ENCODE measurements around the gene MYO9B.
"Not testable (repeated sequence)": the region's sequence is repeated elsewhere in the genome, so short reads cannot be mapped to it uniquely, and the experiment has no call there.

MYO9B gene

DNA sequence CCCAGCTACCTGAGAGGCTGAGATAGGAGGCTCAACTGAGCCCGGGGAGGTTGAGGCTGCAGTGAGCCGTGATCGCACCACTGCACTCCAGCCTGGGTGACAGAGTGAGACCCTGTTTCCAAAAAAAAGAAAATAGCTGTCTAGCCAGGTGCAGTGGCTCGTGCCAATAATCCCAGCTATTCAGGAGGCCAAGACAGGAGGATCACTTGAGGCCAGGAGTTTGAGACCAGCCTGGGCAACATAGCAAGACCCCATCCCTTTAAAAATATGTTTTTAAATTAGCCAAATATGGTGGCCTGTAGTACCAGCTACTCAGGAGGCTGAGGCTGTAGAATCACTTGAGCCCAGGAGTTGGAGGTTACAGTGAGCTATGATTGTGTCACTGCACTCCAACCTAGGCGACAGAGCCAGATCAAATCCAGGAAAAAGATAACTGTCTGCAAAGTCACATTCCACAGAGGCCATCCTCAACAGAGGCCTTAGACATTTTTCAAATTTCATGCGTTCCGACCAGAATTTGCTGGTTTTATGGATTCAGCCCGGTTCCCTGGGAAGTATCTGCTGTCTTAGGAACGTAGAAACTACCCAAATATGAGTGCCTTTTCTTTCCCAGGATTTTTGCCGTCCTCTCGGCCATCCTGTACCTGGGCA lies 80.8 kb downstream of the MYO9B start:
- intact Hi-C loops (cut with DNase I): no loop called here
- DNase-seq: no peak

DNA sequence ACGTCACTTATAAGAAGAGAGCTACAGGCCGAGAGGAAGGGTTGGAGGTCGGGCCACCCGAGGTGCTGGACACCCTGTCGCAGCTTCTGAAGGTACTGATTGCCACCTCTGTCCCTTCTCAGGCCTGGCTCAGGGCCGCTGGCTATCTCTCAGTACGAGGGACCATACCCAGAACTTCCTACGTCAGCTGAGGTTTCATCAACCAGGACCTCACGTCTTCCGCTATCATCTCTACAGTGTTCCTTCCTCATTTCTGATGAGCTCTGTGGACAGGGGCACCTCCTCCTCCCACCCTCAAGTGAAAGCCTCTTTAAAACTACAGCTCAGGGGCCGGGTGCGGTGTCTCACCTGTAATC lies 81.3 kb downstream of the MYO9B start:
- peak in 17 of 42 donors; percentile 12 to 55 (median 26) for DNase-seq
- intact Hi-C loops (cut with DNase I): no loop called here

GRCh38 chr19:17158584-17158983 lies 83.0 kb downstream of the MYO9B start:
- intact Hi-C loops (cut with DNase I): no loop called here
- DNase-seq: no peak

- intact Hi-C loops (cut with DNase I): no loop called here
- DNase-seq: no peak
These were observed 84.2 kb downstream of the MYO9B start for GRCh38 chr19:17159466-17160393.

DNA sequence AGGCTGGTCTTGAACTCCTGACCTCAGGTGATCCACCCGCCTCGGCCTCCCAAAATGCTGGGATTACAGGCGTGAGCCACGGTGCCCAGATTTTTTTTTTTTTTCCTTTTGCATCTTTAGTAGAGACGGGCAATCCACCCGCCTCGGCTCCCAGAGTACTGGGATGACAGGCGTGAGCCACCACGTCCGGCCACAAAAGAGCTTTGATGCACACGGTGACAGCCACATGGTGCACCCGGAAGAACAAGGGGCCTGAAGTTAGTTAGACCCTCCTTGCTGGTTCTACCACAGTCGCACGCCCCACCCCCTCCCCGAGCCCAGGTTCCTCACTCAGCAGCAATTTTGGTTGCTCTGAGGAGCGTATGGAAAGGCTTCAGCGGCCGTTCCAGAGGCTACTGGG lies 85.3 kb downstream of the MYO9B start:
- no peak for DNase-seq
- intact Hi-C loops (cut with DNase I): no loop called here

DNA sequence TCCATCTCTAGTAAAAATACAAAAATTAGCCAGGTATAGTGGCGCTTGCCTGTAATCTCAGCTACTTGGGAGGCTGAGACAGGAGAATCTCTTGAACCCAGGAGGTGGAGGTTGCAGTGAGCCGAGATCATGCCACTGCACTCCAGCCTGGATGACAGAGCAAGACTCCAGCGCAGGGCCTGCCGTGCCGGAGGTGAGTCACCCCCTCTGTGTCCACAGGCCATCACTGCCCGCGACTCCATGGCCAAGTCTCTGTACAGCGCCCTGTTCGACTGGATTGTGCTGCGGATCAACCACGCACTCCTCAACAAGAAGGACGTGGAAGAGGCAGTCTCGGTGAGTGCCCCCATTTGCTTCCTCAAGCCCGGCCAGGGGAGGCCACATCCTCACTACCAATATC lies 86.6 kb downstream of the MYO9B start:
- DNase-seq; intact Hi-C loops (cut with DNase I): not testable (repeated sequence)

DNA sequence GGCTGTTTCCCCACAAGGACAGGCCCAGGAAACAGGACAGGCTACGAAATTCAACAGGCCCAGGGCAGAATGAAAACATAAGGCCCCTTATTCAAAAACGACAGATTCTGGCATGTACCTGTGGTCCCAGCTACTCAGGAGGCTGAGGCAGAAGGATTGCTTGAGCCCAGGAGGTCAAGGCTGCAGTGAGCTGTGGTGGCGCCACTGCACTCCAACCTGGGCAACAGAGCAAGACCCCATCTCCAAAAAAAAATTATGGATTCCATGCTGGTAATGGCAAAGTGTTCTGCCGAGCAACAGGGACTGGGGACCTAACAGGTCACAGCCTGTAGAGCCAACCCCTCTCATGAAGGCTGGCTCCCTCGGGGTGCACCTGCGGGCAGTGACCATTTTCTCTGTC lies 87.0 kb downstream of the MYO9B start:
- intact Hi-C loops (cut with DNase I): no loop called here
- no peak for DNase-seq

DNA sequence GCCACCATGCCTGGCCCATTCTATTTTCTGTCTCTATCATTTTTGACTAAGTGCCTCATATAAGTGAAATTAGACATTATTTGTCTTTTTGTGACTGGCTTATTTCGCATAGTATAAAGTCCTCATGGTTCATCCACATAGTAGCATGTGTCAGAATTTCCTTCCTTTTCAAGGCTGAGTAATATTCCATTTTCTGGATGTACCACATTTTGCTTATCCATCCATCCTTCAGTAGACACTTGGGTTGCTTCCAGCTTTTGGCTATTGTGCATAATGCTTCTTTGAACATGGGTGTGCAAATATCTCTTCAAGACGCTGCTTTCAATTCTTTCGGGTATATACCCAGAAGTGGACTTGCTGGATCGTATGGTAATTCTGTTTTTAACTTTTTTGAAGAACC lies 88.1 kb downstream of the MYO9B start:
- intact Hi-C loops (cut with DNase I): no loop called here

GRCh38 chr19:17164639-17165038 lies 89.1 kb downstream of the MYO9B start:
- no peak for DNase-seq
- intact Hi-C loops (cut with DNase I): no loop called here

More for the DNA sequence above, 88.1 kb downstream of the MYO9B start:
- DNase-seq: no peak

GRCh38 chr19:17165715-17166114 lies 90.1 kb downstream of the MYO9B start:
- DNase-seq: no peak
- intact Hi-C loops (cut with DNase I): no loop called here

GRCh38 chr19:17170538-17171297 lies 95.1 kb downstream of the MYO9B start:
- intact Hi-C loops (cut with DNase I): no loop called here
- DNase-seq: no peak

- no peak for DNase-seq
- intact Hi-C loops (cut with DNase I): no loop called here
These were observed 96.3 kb downstream of the MYO9B start for GRCh38 chr19:17171874-17172273.

DNA sequence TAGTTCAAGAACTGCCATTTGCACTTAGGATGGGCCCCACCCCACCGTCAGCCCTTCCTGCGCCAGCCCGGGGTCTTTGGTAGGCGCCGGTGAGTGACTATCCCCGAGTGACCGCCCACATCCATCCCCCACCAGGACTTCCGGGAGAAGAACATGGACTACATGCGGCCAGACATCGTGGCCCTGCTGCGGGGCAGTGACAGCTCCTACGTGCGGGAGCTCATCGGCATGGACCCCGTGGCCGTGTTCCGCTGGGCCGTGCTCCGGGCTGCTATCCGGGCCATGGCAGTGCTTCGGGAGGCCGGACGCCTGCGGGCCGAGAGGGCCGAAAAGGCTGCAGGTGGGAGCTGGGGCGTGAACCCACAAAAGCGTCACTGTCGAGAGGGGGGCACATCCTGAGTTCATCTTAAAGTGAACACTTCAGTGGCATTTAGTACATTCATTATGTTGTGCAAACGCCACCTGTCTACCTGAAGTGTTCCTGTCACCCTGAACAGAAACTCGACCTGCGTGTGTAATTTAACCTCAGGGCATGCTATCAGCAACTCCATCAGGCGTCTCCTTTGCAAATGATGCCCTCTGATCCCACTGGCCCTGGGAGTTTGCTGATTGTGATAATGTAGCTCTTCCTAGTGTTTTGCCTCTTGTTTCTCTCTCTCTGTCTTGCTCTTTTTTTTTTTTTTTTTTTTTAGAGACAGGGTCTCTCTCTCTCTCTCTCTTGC lies 97.2 kb downstream of the MYO9B start:
- intact Hi-C loops (cut with DNase I): no loop called here
- no peak for DNase-seq

- intact Hi-C loops (cut with DNase I): no loop called here
- DNase-seq: no peak
These were observed 102.7 kb downstream of the MYO9B start for GRCh38 chr19:17178291-17178690.

- intact Hi-C loops (cut with DNase I): no loop called here
- no peak for DNase-seq
These were observed 105.6 kb downstream of the MYO9B start for GRCh38 chr19:17180997-17181702.

DNA sequence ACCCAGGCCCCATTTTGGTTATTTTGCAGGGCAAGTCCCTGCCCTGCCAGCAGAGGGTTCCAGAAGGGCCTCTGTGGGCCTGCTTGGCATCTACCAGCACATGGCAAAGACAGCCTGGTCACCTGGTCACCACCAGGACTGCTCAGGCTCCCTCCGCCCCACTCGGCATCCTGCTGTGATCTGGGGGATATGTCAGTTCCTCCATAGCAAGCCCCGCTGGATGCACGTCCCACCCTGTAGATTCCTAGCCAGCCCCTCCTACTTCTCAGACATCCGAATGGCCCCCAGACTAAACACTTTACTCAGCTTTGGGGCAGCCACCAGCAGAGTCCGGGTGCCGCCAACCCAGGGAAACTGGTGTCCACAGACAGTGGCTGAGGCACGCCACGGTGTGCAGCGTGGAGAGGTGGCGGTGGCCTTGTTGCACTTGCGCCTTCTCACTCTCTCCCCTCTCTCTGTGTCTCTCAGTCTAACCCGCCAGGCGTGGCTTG lies 107.7 kb downstream of the MYO9B start:
- intact Hi-C loops (cut with DNase I): no loop called here
- no peak for DNase-seq

DNA sequence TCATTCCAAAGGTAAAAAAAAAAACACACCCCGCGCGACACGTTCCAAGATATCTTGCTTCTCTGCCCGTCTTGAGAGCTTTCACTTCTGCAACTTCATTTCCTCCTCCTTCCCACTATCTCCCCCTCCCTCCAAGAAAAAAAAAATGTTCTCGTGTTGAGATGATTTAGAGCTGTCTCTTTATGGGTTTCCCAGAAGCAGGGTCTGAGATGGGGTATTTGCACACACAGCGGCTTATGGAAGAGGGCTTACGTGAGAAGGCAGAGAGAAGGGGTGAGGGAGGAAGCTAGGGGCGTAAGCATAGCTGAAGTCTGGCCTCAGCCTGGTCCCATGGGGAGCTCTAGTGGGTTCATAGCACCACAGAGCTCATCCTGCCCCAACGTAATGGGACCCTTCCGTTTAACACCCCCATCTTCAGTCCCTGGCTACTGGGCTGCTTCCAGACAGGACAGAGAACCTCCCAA lies 108.3 kb downstream of the MYO9B start:
- intact Hi-C loops (cut with DNase I): no loop called here

GRCh38 chr19:17184371-17184841 lies 108.8 kb downstream of the MYO9B start:
- intact Hi-C loops (cut with DNase I): no loop called here
- DNase-seq: no peak

More for the DNA sequence above, 108.3 kb downstream of the MYO9B start:
- no peak for DNase-seq

Measured in head of caudate nucleus (tissue), 42 donors.